GM19099 (cell line): ENCODE results near the gene NNMT.

ENCODE experiments used
- POLR2A ChIP-seq: IDR thresholded peaks from 3 replicates; pipeline ENCODE4 v1.6.1; 2011; ENCODE audit warnings: low read depth; ENCODE audit not compliant: insufficient read length; ENCODE audit errors: extremely low read depth

Gene NNMT

DNA sequence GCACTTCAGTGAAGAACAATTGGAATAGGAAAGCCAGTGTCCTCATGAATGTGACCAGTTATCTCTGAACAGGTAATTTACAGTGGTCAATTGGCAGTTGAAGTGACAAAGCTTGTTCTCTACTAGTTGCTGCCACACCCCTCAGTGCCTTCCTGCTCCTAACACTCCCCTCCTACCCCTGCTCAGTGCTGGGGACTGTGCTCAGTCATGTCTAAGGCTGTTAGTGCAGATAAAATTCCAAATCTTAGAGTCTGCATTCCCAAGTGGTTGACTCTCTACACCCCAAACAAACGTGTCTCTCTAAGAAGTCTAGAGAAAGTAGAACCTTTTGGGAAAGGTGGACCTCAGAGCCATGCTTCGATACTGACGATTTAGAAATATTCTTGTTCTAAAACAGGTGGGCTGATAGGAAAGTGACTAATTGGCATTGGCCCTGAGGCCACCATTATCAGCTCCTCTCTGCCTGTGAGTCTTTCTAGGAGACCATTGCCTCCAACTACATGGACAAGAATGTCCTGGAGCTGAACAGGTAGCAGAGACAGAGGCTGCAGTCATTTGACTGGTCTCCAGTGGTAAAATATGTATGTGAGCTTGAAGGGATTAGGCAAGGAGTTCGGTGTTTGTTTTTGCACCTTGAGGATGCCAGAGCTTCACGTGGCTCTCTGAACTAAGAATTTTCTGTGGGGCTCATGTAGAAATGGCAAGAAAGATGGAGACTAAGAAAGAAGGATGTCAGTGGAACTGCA, 22.1 kb upstream of the NNMT start:
- no peak for TF ChIP-seq POLR2A

DNA sequence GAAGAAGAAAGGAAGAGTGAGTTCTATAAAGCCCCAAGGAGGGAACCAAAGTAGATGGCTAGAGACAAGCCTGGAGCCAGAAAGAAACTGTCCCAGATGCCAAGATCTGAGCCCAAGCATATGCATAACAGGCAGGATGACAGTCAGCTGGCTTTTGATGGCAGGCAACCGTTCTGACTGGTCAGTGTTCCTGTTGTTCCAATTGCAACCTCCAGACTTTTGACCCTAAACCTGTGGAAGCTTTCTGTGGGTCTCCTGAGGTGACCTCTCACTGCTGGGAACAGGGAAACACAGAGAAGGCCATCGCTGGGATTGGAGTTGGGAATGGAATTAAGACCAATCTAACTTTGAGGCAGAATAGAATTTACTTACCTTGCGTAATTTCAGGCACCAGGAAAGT, 21.6 kb upstream of the NNMT start:
- no peak for TF ChIP-seq POLR2A

DNA sequence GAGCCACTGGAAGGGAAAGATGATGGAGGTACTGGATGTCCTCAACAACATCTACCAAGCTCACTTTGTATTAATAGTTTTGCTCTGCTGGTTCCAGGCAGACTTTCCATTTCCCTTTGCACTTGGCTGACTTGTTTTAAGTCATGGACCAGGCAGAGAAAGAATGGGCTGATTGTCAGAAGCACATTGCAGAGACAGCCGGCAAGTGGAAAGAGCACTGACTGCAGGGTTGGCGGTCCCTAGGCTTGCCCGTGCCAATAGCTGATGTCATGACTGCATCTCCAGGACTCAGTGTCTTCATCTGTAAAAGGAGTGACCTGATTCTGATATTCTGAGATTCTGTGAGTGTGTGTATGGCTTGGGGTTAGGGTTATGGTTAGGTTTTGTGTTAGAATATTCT, 20.9 kb upstream of the NNMT start:
- no peak for TF ChIP-seq POLR2A

DNA sequence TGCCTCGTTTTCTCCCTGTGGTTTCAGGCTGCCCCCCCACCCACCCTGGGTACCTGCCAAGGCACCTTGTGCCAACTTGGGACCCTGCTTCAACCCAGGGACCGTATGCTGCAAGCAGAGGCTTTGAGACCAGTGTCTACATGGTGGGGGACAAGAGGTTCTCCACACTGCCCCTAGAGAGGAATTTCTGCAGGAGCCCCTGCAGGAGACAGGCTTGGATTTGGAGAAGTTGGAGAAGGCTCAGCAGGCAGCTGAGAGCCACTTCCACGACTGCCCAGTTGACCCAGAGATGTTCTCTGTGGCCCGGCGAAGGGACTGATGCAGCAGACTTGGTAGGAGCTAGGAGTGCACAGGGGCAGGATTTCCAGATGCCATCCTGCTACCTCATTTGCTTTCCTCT, 20.1 kb upstream of the NNMT start:
- no peak for TF ChIP-seq POLR2A

DNA sequence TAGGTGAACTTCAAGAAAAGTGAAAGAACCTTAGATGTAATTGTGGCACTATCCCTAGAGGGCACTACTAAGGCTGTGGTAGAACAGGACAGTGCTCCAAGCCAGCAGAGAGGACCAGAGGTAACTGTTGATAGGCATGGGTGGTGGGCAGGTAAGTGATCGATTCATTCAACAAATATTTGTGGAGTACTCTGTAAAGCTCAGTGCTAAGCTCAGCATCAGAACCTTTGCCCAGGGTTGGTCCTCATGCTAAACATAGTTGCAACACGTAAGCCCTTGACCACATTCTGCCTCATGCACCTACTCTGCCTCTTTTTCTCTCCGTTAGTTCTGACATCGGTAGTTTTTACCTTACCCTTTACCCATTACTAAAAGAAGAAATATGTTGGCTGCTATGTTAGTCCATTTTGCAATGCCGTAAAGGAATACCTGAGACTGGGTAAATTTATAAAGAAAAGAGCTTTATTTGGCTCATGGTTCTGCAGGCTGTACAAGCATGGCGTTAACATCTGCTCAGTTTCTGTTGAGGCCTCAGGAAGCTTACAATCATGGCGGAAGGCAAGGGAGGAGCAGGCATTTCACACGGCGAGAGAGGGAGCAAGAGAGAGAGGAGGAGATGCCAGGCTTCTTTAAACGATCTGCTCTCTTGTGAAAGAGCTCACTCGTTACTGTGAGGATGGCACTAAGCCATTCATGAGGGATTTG, 18.4 kb upstream of the NNMT start:
- no peak for TF ChIP-seq POLR2A

DNA sequence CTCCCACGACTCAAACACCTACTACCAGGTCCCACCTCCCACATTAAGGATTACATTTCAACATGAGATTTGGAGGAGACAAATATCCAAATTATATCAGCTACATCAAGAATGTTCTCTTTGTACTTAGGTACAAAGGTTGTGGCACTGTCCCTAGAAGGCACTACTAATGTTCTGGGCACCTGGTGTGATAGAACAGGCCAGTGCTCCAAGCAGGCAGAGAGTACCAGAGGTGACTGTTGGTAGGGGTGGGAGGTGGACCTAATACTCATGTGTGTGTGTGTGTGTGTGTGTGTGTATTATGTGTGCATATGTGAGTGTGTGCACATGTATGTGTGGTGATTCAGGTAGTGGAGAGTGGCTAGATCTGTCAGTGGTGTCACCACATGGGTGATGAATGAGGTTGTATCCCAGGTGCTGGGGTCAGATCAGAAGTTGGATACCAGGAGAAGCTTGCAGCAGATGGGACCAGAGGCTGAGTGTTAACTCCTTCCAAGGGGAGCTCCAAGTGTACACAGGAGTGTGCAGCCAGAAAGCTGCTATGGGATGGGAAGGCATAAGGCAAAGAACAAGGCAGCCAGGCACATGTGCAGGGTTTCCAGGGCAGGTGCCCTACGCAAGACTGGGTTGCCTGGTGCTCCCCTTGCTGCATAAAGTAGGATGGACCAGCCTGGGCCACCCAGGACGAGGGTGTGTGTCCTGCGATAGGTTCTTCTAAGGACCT, 17.7 kb upstream of the NNMT start:
- TF ChIP-seq POLR2A, result no peak

DNA sequence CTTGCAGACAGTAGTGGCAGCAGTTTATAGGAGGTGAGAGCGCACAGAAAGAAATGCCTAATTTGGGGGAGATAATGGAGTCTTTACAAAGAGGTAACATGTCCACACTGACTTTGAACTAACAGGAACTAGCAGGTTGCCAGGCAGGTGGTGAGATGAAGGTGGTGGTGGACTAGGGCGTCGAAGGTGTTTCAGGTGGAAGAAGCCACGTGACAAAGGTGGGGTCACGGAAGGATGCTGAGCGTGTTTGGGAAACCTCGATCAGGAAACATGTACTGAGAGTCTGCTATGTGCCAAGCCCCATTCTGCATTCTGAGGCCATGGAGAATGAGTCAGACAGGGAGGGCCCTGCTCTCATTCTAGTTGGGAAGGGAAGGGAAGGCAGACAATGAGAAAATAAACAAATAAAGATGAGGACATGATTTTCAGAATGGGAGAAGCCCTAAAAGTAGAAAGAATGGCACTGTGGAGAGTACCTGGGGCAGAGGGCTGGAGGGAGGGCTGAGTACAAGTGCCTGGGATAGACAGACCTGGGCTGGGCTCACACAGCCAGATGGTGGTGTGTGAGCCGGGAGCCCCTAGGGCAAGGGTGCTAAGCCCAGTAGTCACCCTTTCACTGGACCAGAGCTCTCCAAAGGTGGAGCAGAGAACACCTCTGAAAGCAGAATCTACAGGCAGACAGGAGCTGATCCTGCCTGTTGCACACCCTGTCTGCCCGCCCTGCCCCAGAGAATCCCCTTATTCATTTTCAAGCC, 16.2 kb upstream of the NNMT start:
- TF ChIP-seq POLR2A, result no peak

DNA sequence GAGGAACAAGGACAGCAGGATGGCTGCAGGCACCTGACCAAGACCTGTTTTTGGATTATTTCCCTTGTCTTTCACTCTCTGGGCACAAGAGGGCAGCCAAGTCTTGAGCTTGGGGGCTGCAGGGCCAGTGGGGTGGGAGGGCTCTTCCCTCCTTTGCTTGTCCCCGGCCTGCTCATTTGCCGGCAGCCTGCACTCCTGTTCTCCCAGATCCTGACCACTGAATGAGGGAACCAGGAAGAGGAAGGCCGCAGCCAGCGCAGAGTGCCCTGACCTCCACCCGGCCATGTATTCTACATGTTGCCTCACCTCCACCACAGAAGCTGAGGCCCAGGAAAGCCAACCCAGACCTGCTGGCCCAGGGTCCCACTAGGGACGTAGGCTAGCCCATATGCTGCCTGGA, 15.5 kb upstream of the NNMT start:
- TF ChIP-seq POLR2A, result no peak

DNA sequence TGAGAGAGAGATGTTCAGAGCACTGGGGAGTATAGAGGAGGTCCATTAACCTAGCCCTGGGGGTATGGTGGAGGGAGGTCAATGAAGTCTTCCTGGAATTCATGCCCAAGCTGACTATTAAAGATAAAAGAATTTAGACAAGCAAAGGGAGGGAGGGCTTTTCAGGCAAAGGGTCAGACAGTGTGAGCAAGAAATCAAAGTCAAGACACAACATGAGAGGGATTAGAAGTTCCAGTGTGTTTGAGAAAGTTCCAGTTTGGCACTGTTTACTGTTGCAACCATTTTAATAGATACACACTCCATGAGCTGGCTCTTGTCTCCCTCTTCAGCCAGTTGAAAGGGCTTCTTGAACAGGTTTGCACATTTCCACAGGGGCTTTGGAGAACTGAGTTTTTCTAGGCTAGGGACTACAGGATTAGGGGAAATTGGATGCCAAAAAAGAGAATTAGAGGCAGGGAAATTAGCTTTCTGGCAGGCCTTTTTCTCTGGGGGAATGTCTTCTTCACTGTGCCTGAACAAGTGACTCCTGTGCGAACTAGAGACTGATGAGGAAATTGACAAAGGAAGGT, 14.7 kb upstream of the NNMT start:
- TF ChIP-seq POLR2A, result no peak

DNA sequence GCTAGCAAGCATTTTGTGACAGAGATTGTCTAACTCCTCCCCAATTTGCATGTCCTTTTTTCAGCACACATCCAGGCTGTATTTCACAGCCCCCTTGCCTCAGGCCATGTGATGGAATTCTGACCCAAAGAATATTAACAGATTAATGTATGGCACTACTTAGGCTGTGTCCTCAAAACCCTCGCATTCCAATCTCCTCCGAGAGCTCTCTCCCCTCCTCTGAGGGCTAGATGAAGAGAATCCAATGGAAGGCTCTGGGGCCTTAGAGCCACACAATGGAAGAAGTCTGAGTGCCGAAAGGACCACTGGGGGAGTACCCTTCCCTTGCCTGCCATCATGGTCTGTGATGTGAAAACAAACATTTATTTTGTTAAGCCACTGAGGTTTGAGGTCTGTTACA, 13.7 kb upstream of the NNMT start:
- TF ChIP-seq POLR2A, result no peak

DNA sequence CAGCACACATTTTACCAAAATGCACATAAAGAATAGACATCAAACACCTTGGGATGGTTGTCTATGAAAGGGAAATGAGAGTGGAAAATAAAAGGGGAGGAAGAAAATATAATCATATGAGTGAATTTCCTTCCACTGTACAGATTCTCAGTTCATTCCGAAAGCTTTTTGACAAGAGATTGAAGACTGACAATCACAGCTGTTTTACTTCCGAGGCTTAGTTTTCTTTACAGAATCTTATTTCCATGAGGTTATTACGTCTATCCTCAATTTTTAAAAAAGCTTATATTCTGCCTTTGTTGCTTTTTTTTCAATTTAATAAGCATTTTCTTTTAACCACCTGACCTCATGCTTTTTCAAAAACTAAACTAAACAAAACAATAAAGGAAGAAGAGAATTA, 12.8 kb upstream of the NNMT start:
- TF ChIP-seq POLR2A, result no peak

DNA sequence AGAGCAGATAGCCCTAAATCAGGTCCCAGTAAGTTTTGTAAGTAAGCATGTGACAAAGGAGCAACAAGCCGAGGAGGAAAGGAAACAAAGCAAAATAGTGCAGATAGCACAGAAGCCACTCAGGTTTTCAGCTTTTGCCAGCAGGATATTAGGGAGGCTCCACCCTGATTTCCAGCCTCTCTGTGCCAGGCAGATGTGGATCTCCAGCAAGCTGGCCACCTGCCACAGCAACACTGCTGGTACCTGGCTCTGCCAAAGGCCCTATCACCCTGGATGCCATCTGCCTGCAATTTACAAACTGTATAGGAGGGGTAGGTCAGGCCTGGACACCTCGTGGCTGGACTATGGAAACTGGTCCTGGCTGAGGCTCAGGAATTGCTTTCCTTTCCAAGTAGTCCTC, 12.2 kb upstream of the NNMT start:
- TF ChIP-seq POLR2A, result no peak

DNA sequence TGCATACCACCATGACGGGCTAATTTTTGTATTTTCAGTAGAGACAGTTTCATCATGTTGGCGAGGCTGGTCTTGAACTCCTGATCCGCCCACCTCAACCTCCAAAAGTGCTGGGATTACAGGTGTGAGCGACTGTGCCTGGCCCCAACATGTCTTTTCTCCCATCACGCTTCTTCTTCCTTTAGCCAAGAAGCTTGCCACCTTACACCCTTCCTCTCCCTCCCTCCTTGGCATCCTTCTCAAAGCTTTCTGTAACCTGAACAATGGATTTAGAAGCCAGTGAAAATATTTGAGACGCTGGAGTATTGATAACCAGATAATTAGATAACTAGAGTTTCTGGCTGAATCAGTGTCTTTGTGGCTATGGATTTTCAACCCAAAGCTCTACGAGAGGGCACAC, 11.3 kb upstream of the NNMT start:
- TF ChIP-seq POLR2A, result no peak

DNA sequence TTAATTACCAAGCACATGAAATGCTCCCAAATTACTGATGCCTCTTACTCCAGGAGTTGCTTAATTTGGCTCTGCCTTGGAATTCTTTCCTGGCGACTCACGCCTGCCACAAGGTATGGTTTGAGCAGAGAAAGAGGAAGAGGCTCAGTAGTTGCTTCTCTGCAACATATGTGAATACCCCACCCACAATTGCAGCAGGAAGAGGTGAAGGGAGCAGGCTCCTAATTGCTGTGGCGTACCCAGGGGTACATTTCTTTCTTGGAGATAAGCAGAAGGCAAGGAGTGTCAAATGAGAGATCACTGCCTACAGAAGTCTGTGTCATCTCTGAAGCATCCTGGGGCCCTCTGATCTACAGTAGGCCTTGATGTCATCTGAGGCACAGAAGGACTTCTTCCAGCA, 10.6 kb upstream of the NNMT start:
- no peak for TF ChIP-seq POLR2A

DNA sequence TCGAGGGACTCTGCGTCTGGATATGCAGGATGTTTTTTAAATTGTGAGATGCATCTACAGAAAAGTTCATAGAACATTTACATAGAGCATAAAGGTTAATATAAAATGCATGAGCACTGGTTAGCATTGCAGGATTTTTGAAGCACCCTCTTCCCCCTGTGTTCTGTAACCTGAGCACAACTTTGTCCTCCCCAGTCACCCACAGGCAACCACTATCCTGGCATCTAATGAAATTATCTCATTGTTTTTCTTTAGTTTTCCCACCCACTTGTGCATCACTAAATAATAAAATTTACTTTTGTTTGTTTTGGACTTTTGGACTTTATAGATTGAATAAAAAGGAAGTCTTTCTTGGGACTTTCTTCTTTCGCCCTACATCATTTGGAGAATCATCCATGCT, 10.0 kb upstream of the NNMT start:
- TF ChIP-seq POLR2A, result no peak
